B cell (primary cell): ENCODE data around the gene NUP98. TPM values are rescaled to one million over a fixed set of nuclear protein-coding genes. Genes with fewer than 3 reads are reported as not detected.

ENCODE experiments used
- ATAC-seq: fragments of 200-7000 bp; cut with Tn5 transposase; one replicate; pipeline ENCODE4 v1.10.0; 2021; ENCODE audit warnings: low read depth, mild to moderate bottlenecking, moderate number of reproducible peaks, moderate library complexity
- CTCF ChIA-PET: fragments of 350-600 bp; sonication (Branson Sonifier 250); formaldehyde crosslinking; loops from one replicate; lab custom pipeline; 2021; ENCODE audit warnings: antibody characterized with exemption, inconsistent platforms; lab: Charles Lee
- POLR2A ChIA-PET: fragments of 350-600 bp; sonication (Branson Sonifier 250); formaldehyde crosslinking; loops from one replicate; lab custom pipeline; 2021; ENCODE audit warnings: antibody characterized with exemption; lab: Charles Lee
- DNase-seq: peaks from one replicate; pipeline ENCODE4 v3.0.0; 2013
- H2AFZ ChIP-seq: 2 replicates; pipeline ENCODE4 v1.6.1; 2012; ENCODE audit warnings: mild to moderate bottlenecking, low read depth, low read length; ENCODE audit not compliant: insufficient read depth, poor library complexity, severe bottlenecking
- H3K27ac ChIP-seq, 2 donors: 1 replicate in 1 of 2; 2 replicates in 1 of 2; pipeline ENCODE4 v1.5.1; 2012 to 2013; ENCODE audit warnings: low read length in 2 of 2, mild to moderate bottlenecking in 2 of 2, moderate library complexity in 1 of 2
- H3K27me3 ChIP-seq, 4 experiments: fragments of 200-600 bp in 1 of 4; sonication (generic) in 1 of 4; replicated peaks in 1 of 4; 1 replicate in 2 of 4; 2 replicates in 2 of 4; pipeline versions ENCODE4 v1.6.1 to v1.7.0; 2013 to 2016; ENCODE audit warnings: low read length in 3 of 4, mild to moderate bottlenecking in 2 of 4, mixed read lengths in 1 of 4, moderate library complexity in 1 of 4; ENCODE audit not compliant: insufficient read depth in 4 of 4, control insufficient read depth in 3 of 4; ENCODE audit errors: control extremely low read depth in 1 of 4
- H3K36me3 ChIP-seq, 2 experiments: replicated peaks in 1 of 2; 1 replicate in 1 of 2; 2 replicates in 1 of 2; pipeline versions ENCODE4 v1.6.1 to v1.7.1; 2013; ENCODE audit warnings: low read length in 1 of 2; ENCODE audit not compliant: insufficient read depth in 2 of 2, control insufficient read depth in 1 of 2; ENCODE audit errors: control extremely low read depth in 1 of 2, extremely low read depth in 1 of 2
- H3K4me1 ChIP-seq, 2 donors: fragments of 200-600 bp in 1 of 2; sonication (generic) in 1 of 2; 1 replicate in 1 of 2; 2 replicates in 1 of 2; pipeline versions ENCODE4 v1.5.1 to v1.6.1; 2013 to 2017; ENCODE audit warnings: low read length in 2 of 2; ENCODE audit not compliant: control insufficient read depth in 2 of 2, insufficient read depth in 2 of 2
- H3K4me2 ChIP-seq: replicated peaks from 2 replicates; pipeline ENCODE3; 2012; ENCODE audit warnings: mild to moderate bottlenecking, low read depth, low read length; ENCODE audit not compliant: poor library complexity, severe bottlenecking
- H3K4me3 ChIP-seq, 5 experiments: fragments of 200-600 bp in 1 of 5; sonication (generic) in 1 of 5; 1 replicate in 3 of 5; 2 replicates in 2 of 5; pipeline versions ENCODE4 v1.5.1 to v1.7.0; 2011 to 2016; ENCODE audit warnings: low read length in 4 of 5, mild to moderate bottlenecking in 4 of 5, low read depth in 2 of 5, control low read depth in 1 of 5, moderate library complexity in 1 of 5; ENCODE audit not compliant: insufficient read depth in 1 of 5; ENCODE audit errors: control extremely low read depth in 1 of 5, extremely low read depth in 1 of 5
- H3K79me2 ChIP-seq: fragments of 200-600 bp; sonication (generic); one replicate; pipeline ENCODE4 v1.6.0; 2016; ENCODE audit warnings: low read length; ENCODE audit not compliant: control insufficient read depth, insufficient read depth
- H3K9ac ChIP-seq: fragments of 200-600 bp; sonication (generic); 2 replicates; pipeline ENCODE4 v1.6.1; 2017; ENCODE audit warnings: mild to moderate bottlenecking, low read length, moderate library complexity
- H3K9me3 ChIP-seq, 3 donors: one replicate each; pipeline versions ENCODE4 v1.6.1 to v1.7.1; 2013; ENCODE audit warnings: low read length in 2 of 3; ENCODE audit not compliant: control insufficient read depth in 2 of 3, insufficient read depth in 1 of 3; ENCODE audit errors: control extremely low read depth in 1 of 3
- H4K20me1 ChIP-seq: 2 replicates; pipeline ENCODE4 v1.6.0; 2012; ENCODE audit warnings: mild to moderate bottlenecking, low read length; ENCODE audit not compliant: insufficient read depth, control insufficient read depth, poor library complexity, severe bottlenecking
- H3K27ac Mint-ChIP-seq: one replicate; pipeline ENCODE4 v1.8.0; 2021; ENCODE audit warnings: mixed read lengths
- H3K27me3 Mint-ChIP-seq: one replicate; pipeline ENCODE4 v1.8.0; 2021; ENCODE audit warnings: mixed read lengths
- H3K4me1 Mint-ChIP-seq: one replicate; pipeline ENCODE4 v1.8.0; 2021; ENCODE audit warnings: mixed read lengths
- H3K4me3 Mint-ChIP-seq: one replicate; pipeline ENCODE4 v1.8.0; 2021; ENCODE audit warnings: mixed read lengths
- H3K9me3 Mint-ChIP-seq: one replicate; pipeline ENCODE4 v1.8.0; 2022; ENCODE audit warnings: mixed read lengths; ENCODE audit not compliant: insufficient read depth
- CTCF ChIP-seq: fragments of 200-600 bp; IDR thresholded peaks from one replicate; pipeline ENCODE4 v1.8.0; 2022; ENCODE audit warnings: antibody characterized with exemption, mild to moderate bottlenecking
- EZH2 ChIP-seq: IDR thresholded peaks from 2 replicates; pipeline ENCODE4 v1.6.1; 2012; ENCODE audit warnings: borderline replicate concordance, low read depth, mild to moderate bottlenecking, moderate library complexity, low read length; ENCODE audit not compliant: insufficient read depth, poor library complexity, severe bottlenecking
- WGBS: methylation state at CpG from one replicate; pipeline ENCODE4 v1.1.5; 2013; ENCODE audit warnings: missing lambda C conversion rate; ENCODE audit not compliant: insufficient coverage; 5-methylcytosine and 5-hydroxymethylcytosine counted together
- intact Hi-C: fragments of 100-400 bp; cut with micrococcal nuclease; formaldehyde crosslinking; loops from one replicate; pipeline ENCODE4 v1.10.0; 2022
- polyA plus RNA-seq: library from polyadenylated mRNA; depleted of rRNA; stranded (reverse); fragments of >200 nt; gene quantifications from 2 replicates; pipeline ENCODE4 v1.2.3, GENCODE V29; 2012
- total RNA-seq, 2 donors: library from RNA; stranded (reverse); fragments of 120-200 nt in 1 of 2; gene quantifications; 1 replicate in 1 of 2; 2 replicates in 1 of 2; pipeline versions ENCODE4 v1.2.3 to v1.2.4, GENCODE V29; 2013 to 2022

NUP98 gene
- total and polyA plus RNA-seq, 2 donors (not counting 1 experiment from before 2014, with no cell fraction given) = 99.8 to 111 TPM

- no peaks in the 10 kb centered on the region for H3K9me3 Mint-ChIP-seq
- H3K27me3 Mint-ChIP-seq = peaks cover 32% of the 10 kb centered on the region
- H3K27ac Mint-ChIP-seq = no peak overlapping the region
- Histone ChIP-seq H3K27me3 (peaks cover 0 to 4% (median 2%) of the 10 kb centered on the region in 4 experiments), H3K4me2 (no peak overlapping the region), H4K20me1 (no peaks in the 10 kb centered on the region), H3K79me2 (no peaks in the 10 kb centered on the region), H3K9ac (no peak overlapping the region), H2AFZ (no peak overlapping the region), H3K27ac (no peak overlapping the region), H3K4me3 (no peak overlapping the region), H3K4me1 (no peaks in the 10 kb centered on the region), H3K9me3 (peaks cover 0 to 3% (median 0%) of the 10 kb centered on the region in 3 donors), H3K36me3 (no peaks in the 10 kb centered on the region)
- intact Hi-C loops = no loop called here
- no peaks in the 10 kb centered on the region for H3K4me1 Mint-ChIP-seq
- DNase-seq (no peak), ATAC-seq (no peak)
- 90% methylated on average over 11 of the region's 15 CpGs for WGBS
- ChIA-PET POLR2A (no interaction called here), CTCF (no interaction called here)
- no peak overlapping the region for H3K4me3 Mint-ChIP-seq
- TF ChIP-seq CTCF (no peak), EZH2 (no peak)
Observed at GRCh38 chr11:3635641-3636375, 161.5 kb downstream of the NUP98 start.

DNA sequence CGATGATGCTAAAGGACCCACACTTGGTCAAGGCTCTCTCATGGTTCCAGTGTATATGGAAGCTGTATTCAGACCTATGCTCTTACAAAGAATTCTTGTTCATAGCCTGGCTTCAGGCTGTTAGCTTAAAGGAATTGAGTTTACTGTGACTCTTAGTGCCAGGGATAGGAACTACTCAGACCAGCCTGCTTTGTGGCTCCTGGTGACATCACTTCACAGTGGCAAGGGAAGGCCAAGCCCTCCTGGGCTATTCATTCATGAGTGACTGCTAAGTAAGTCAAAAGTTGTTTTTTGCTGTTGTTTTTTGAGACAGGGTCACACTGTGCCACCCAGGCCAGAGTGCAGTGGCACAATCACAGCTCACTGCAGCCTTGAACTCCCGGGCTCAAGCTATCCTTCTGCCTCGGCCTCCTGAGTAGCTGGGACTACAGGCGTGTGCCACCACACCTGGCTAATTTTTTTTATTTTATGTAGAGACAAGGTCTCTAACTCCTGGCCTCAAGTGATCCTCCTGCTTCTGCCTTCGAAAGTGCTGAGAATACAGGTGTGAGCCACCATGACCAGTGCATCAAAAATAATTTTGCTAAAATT is 165.2 kb downstream of the NUP98 start:
- Histone ChIP-seq H3K4me2 (no peak overlapping the region), H3K79me2 (no peaks in the 10 kb centered on the region), H3K9ac (no peak overlapping the region), H3K4me1 (no peaks in the 10 kb centered on the region), H3K27ac (no peak overlapping the region), H3K9me3 (peaks cover 0 to 3% (median 0%) of the 10 kb centered on the region in 3 donors), H3K36me3 (no peaks in the 10 kb centered on the region), H2AFZ (no peak overlapping the region), H3K27me3 (peaks cover 0 to 4% (median 0%) of the 10 kb centered on the region in 4 experiments), H4K20me1 (no peaks in the 10 kb centered on the region), H3K4me3 (no peak overlapping the region)
- 67% methylated on average over 1 of the region's 5 CpGs for WGBS
- Mint-ChIP-seq H3K27ac (no peak overlapping the region), H3K27me3 (peaks cover 21% of the 10 kb centered on the region), H3K9me3 (no peaks in the 10 kb centered on the region), H3K4me1 (no peaks in the 10 kb centered on the region), H3K4me3 (no peak overlapping the region)
- TF ChIP-seq CTCF (no peak), EZH2 (no peak)
- DNase-seq = no peak
- ChIA-PET POLR2A (no interaction called here), CTCF (no interaction called here)
- no peak for ATAC-seq
- intact Hi-C loops = no loop called here
